DND-41 (cell line): ENCODE data around the gene PDCD4.

Source experiments
- ATAC-seq: fragments of 200-7000 bp; cut with Tn5 transposase; 3 replicates; pipeline ENCODE4 v1.9.1; 2021; ENCODE audit warnings: low read depth; ENCODE audit not compliant: insufficient read depth
- DNase-seq: peaks from one replicate; pipeline ENCODE4 v3.0.0-alpha.2; 2020
- H2AFZ ChIP-seq: 2 replicates; pipeline ENCODE4 v1.6.0; 2012; ENCODE audit warnings: low read depth, low read length
- H3K27ac ChIP-seq: 2 replicates; pipeline ENCODE4 v1.5.1; 2012; ENCODE audit warnings: low read length, inconsistent platforms
- H3K27me3 ChIP-seq: fragments of 200-600 bp; sonication (generic); 2 replicates; pipeline ENCODE4 v1.6.0; 2012; ENCODE audit warnings: low read length, mild to moderate bottlenecking, inconsistent platforms; ENCODE audit not compliant: insufficient read depth, poor library complexity
- H3K36me3 ChIP-seq: 2 replicates; pipeline ENCODE4 v1.5.1; 2012; ENCODE audit warnings: low read length, inconsistent platforms; ENCODE audit not compliant: insufficient read depth
- H3K4me1 ChIP-seq: 2 replicates; pipeline ENCODE4 v1.5.1; 2012; ENCODE audit warnings: mild to moderate bottlenecking, low read length; ENCODE audit not compliant: insufficient read depth
- H3K4me2 ChIP-seq: 2 replicates; pipeline ENCODE4 v1.6.0; 2012; ENCODE audit warnings: mild to moderate bottlenecking, moderate library complexity, low read length, inconsistent platforms; ENCODE audit not compliant: insufficient read depth
- H3K4me3 ChIP-seq, 2 experiments: fragments of 200-600 bp in 1 of 2; shearing (Covaris generic) in 1 of 2; 2 replicates each; pipeline ENCODE4 v1.5.1; 2012 to 2016; ENCODE audit warnings: inconsistent platforms in 2 of 2, low read length in 2 of 2, mild to moderate bottlenecking in 2 of 2, low read depth in 1 of 2, moderate library complexity in 1 of 2
- H3K79me2 ChIP-seq: 2 replicates; pipeline ENCODE4 v1.6.0; 2012; ENCODE audit warnings: low read length, inconsistent platforms; ENCODE audit not compliant: insufficient read depth
- H3K9ac ChIP-seq: 2 replicates; pipeline ENCODE4 v1.6.0; 2012; ENCODE audit warnings: low read depth, mild to moderate bottlenecking, inconsistent platforms, low read length, moderate library complexity
- H3K9me3 ChIP-seq: 2 replicates; pipeline ENCODE4 v1.5.1; 2012; ENCODE audit warnings: low read length, moderate library complexity, mild to moderate bottlenecking, inconsistent platforms; ENCODE audit not compliant: insufficient read depth, severe bottlenecking
- H4K20me1 ChIP-seq: 2 replicates; pipeline ENCODE4 v1.6.0; 2012; ENCODE audit warnings: low read length; ENCODE audit not compliant: insufficient read depth
- EZH2 ChIP-seq: IDR thresholded peaks from 3 replicates; pipeline ENCODE4 v1.6.1; 2012; ENCODE audit warnings: borderline replicate concordance, low read depth, mild to moderate bottlenecking, moderate library complexity, low read length, inconsistent platforms; ENCODE audit not compliant: severe bottlenecking
- TF ChIP-seq, protein P1 (sequence below): IDR thresholded peaks from 2 replicates; pipeline ENCODE4 v1.5.1; 2012; ENCODE audit warnings: borderline replicate concordance, low read length, moderate library complexity, mild to moderate bottlenecking; ENCODE audit not compliant: poor library complexity, severe bottlenecking; ENCODE audit errors: extremely low read depth

Gene PDCD4

DNA sequence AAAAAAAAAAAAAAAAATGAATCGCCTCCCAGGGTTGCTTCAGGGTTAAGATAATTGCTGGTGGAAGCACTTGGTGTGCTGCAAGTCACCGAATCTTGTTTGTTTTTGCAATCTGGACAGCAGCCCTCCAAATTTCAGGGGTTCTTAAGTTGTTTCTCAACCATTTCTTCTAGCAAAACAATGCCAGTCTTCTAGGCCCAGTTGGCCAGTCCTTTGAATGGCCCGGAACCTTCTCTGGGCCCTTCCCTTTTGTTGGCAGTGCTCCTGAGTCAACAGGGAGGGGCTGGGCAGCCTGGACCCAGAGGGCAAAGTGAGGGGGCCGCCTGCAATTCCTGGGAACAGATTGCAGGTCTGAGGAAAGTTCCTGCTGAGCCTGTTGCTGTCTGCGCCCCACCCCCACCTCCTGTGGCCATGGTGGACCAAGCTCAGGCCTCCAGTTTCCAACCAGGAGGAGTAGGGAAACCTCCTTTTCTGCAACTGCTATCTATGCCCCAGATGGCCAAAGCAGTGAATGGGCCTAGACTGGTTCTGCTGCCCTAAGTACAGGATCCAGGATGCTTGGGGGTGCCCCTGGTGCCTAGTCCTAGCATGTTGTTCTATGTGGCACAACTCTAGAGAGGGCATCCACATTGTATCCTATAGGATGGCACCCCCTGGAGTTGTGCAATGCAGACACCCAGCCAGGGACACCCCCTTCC, 31.4 kb upstream of the PDCD4 start:
- Histone ChIP-seq H3K4me3 (no peak overlapping the region), H2AFZ (no peak overlapping the region), H3K27me3 (peaks cover 4% of the 10 kb centered on the region), H3K9ac (no peak overlapping the region), H3K4me2 (no peak overlapping the region), H3K4me1 (no peaks in the 10 kb centered on the region), H3K27ac (no peak overlapping the region), H3K79me2 (no peaks in the 10 kb centered on the region), H4K20me1 (no peaks in the 10 kb centered on the region; the same call in 1 of the 2 replicates), H3K36me3 (no peaks in the 10 kb centered on the region), H3K9me3 (no peaks in the 10 kb centered on the region)
- DNase-seq, result no peak
- TF ChIP-seq, protein P1, sequence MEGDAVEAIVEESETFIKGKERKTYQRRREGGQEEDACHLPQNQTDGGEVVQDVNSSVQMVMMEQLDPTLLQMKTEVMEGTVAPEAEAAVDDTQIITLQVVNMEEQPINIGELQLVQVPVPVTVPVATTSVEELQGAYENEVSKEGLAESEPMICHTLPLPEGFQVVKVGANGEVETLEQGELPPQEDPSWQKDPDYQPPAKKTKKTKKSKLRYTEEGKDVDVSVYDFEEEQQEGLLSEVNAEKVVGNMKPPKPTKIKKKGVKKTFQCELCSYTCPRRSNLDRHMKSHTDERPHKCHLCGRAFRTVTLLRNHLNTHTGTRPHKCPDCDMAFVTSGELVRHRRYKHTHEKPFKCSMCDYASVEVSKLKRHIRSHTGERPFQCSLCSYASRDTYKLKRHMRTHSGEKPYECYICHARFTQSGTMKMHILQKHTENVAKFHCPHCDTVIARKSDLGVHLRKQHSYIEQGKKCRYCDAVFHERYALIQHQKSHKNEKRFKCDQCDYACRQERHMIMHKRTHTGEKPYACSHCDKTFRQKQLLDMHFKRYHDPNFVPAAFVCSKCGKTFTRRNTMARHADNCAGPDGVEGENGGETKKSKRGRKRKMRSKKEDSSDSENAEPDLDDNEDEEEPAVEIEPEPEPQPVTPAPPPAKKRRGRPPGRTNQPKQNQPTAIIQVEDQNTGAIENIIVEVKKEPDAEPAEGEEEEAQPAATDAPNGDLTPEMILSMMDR, result no peak
- ATAC-seq, result no peak

GRCh38 chr10:110840923-110841428, 30.8 kb upstream of the PDCD4 start:
- Histone ChIP-seq H3K9ac (no peak overlapping the region), H3K4me3 (no peak overlapping the region), H4K20me1 (no peaks in the 10 kb centered on the region; the same call in 1 of the 2 replicates), H3K79me2 (no peaks in the 10 kb centered on the region), H3K27ac (no peak overlapping the region), H3K36me3 (no peaks in the 10 kb centered on the region), H3K4me2 (no peak overlapping the region), H3K27me3 (peaks cover 4% of the 10 kb centered on the region), H2AFZ (no peak overlapping the region), H3K4me1 (no peaks in the 10 kb centered on the region), H3K9me3 (no peaks in the 10 kb centered on the region)
- ATAC-seq, result no peak
- TF ChIP-seq, protein P1, result no peak
- no peak for DNase-seq

DNA sequence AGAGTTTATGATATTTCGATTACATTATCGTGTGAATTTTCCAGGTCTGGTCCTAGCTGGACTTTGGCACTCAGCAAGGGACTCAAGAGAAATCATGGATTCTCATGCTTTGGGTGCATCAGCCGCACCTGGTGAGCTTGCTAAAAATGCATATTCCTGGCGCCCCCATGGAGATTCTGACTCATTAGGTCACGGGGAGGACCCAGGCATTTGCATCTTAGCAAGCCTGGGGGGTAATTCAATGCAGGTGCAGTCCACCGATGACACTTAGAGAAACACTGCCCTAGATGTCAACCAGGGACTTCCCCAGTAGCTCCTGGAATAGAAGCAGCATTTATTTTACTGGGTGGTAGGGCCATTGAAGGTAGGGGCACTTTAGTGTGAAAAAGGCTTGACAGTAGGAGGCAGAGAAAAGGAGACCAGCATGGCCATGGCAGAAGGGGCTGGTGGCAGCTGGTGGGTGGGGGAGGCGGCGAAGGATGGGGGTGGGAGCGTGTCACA, 29.9 kb upstream of the PDCD4 start:
- Histone ChIP-seq H3K4me2 (no peak overlapping the region), H3K36me3 (no peaks in the 10 kb centered on the region), H3K4me1 (no peaks in the 10 kb centered on the region), H3K79me2 (no peaks in the 10 kb centered on the region), H3K9ac (no peak overlapping the region), H2AFZ (no peak overlapping the region), H3K4me3 (no peak overlapping the region), H3K27ac (no peak overlapping the region), H4K20me1 (no peaks in the 10 kb centered on the region; the same call in 1 of the 2 replicates), H3K27me3 (peaks cover 4% of the 10 kb centered on the region), H3K9me3 (no peaks in the 10 kb centered on the region)
- DNase-seq (no peak), ATAC-seq (no peak)
- TF ChIP-seq, protein P1, result no peak
- no peak for TF ChIP-seq EZH2
